PC-3 (cell line): ENCODE data around the gene DIRAS3. TPM values are rescaled to one million over a fixed set of nuclear protein-coding genes. Genes with fewer than 3 reads are reported as not detected.

Experiments used
- ATAC-seq: fragments of 200-7000 bp; cut with Tn5 transposase; 2 replicates; pipeline ENCODE4 v1.9.1; 2020; ENCODE audit warnings: mild to moderate bottlenecking, moderate library complexity
- BruUV-seq: library from RNA; stranded (reverse); fragments of 400-500 nt; replicated peaks from 2 replicates; lab custom pipeline; 2021; lab: Mats Ljungman, UMichigan
- CTCF ChIA-PET: fragments of 300-600 bp; sonication (Branson Sonifier 250); formaldehyde crosslinking; loops from one replicate; lab custom pipeline; 2022; ENCODE audit warnings: antibody characterized with exemption; lab: Charles Lee
- POLR2A ChIA-PET: fragments of 300-600 bp; sonication (Branson Sonifier 250); formaldehyde crosslinking; loops from one replicate; lab custom pipeline; 2022; ENCODE audit warnings: antibody characterized with exemption; ENCODE audit not compliant: unreplicated experiment; lab: Charles Lee
- DNase-seq: peaks from one replicate; pipeline ENCODE4 v3.0.0-alpha.2; 2015
- H2AFZ ChIP-seq: fragments of 300-600 bp; sonication (generic); 2 replicates; pipeline ENCODE4 v1.6.0; 2016; ENCODE audit warnings: antibody characterized with exemption, low read length
- H3F3A ChIP-seq: fragments of 300-600 bp; sonication (generic); one replicate; pipeline ENCODE4 v1.6.0; 2017; ENCODE audit warnings: antibody characterized with exemption, low read length, control low read depth, mild to moderate bottlenecking; ENCODE audit not compliant: unreplicated experiment
- H3K27ac ChIP-seq: fragments of 300-600 bp; sonication (generic); 2 replicates; pipeline ENCODE4 v1.5.1; 2016; ENCODE audit warnings: mild to moderate bottlenecking, low read length
- H3K27me3 ChIP-seq: fragments of 300-600 bp; sonication (generic); 2 replicates; pipeline ENCODE4 v1.6.1; 2016; ENCODE audit warnings: low read length, mixed read lengths
- H3K36me3 ChIP-seq: fragments of 300-600 bp; sonication (generic); 2 replicates; pipeline ENCODE4 v1.6.1; 2016; ENCODE audit warnings: low read depth, mixed run types, low read length, mixed read lengths
- H3K4me1 ChIP-seq: fragments of 300-600 bp; sonication (generic); 2 replicates; pipeline ENCODE4 v1.5.1; 2016; ENCODE audit warnings: low read length; ENCODE audit not compliant: insufficient read depth
- H3K4me2 ChIP-seq: fragments of 300-600 bp; sonication (generic); 2 replicates; pipeline ENCODE4 v1.6.0; 2016; ENCODE audit warnings: low read length
- H3K4me3 ChIP-seq: fragments of 300-600 bp; sonication (generic); 2 replicates; pipeline ENCODE4 v1.5.1; 2016; ENCODE audit warnings: mild to moderate bottlenecking, low read length, mixed read lengths
- H3K79me2 ChIP-seq: fragments of 300-600 bp; sonication (generic); 2 replicates; pipeline ENCODE4 v1.6.1; 2017; ENCODE audit warnings: low read length, mixed read lengths
- H3K9ac ChIP-seq: fragments of 300-600 bp; sonication (generic); 2 replicates; pipeline ENCODE4 v1.6.0; 2016; ENCODE audit warnings: mild to moderate bottlenecking, low read length
- H3K9me2 ChIP-seq: fragments of 300-600 bp; sonication (generic); replicated peaks from 2 replicates; pipeline ENCODE4 v1.6.1; 2016; ENCODE audit warnings: mixed run types, low read length, mixed read lengths
- H3K9me3 ChIP-seq: fragments of 300-600 bp; sonication (generic); 2 replicates; pipeline ENCODE4 v1.6.1; 2016; ENCODE audit warnings: low read length, mixed read lengths
- H4K20me1 ChIP-seq: fragments of 300-600 bp; sonication (generic); 2 replicates; pipeline ENCODE4 v1.6.1; 2016; ENCODE audit warnings: low read length, mixed read lengths
- EZH2 ChIP-seq: fragments of 300-600 bp; sonication (generic); IDR thresholded peaks from one replicate; pipeline ENCODE4 v1.6.1; 2017; ENCODE audit warnings: antibody characterized with exemption, mild to moderate bottlenecking, low read length; ENCODE audit not compliant: unreplicated experiment
- EZH2phosphoT487 ChIP-seq: fragments of 300-600 bp; sonication (generic); IDR thresholded peaks from 2 replicates; pipeline ENCODE4 v1.6.1; 2018; ENCODE audit warnings: mild to moderate bottlenecking, antibody characterized with exemption, low read length, borderline replicate concordance
- intact Hi-C: fragments of 100-400 bp; cut with micrococcal nuclease; formaldehyde crosslinking; loops from 2 replicates; pipeline ENCODE4 v1.9.0; 2023
- total RNA-seq: library from RNA; depleted of rRNA; stranded (reverse); fragments of >200 nt; gene quantifications from 2 replicates; pipeline ENCODE4 v1.2.3, GENCODE V29; 2014; rRNA removed
- TF ChIP-seq, protein P1 (sequence below): fragments of 300-600 bp; sonication (generic); conservative IDR thresholded peaks from 2 replicates; pipeline ENCODE4 v1.5.1; 2017; ENCODE audit warnings: antibody characterized with exemption, low read depth, mild to moderate bottlenecking, low read length

Gene DIRAS3
- total RNA-seq, 1 experiment from 2014 or later: not detected

DNA sequence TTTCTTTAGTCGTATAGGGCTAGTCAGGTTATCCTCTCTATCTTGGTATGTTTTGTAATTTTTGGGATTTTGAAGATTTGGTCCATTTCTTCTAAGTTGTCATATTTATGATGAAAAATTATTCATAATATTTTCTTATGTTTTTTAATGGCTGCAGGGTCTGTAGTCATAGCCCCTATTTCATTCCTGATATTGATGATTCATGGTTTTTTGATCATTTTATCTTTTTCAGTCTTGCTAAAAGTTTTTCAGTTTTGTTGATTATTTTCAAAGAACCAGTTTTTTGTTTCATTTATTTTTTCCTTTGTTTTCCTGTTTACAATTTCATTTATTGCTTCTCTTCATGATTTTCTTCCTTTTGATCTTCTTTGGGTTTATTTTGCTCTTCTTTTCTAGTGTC lies 50.2 kb downstream of the DIRAS3 start:
- H4K20me1 ChIP-seq: no peaks in the 10 kb centered on the region
- no TSS peak for BruUV-seq
- DNase-seq (no peak), ATAC-seq (no peak)
- no peaks in the 10 kb centered on the region for H3F3A ChIP-seq
- H3K4me1 ChIP-seq: no peaks in the 10 kb centered on the region
- H3K9me3 ChIP-seq: no peaks in the 10 kb centered on the region
- no peaks in the 10 kb centered on the region for H3K36me3 ChIP-seq
- H3K4me3 ChIP-seq: no peak overlapping the region
- no peaks in the 10 kb centered on the region for H3K27me3 ChIP-seq
- intact Hi-C loops: no loop called here
- ChIA-PET POLR2A (no interaction called here), CTCF (no interaction called here)
- no peaks in the 10 kb centered on the region for H3K9me2 ChIP-seq
- H3K9ac ChIP-seq: no peak overlapping the region
- no peak overlapping the region for H3K4me2 ChIP-seq
- no peak overlapping the region for H2AFZ ChIP-seq
- H3K27ac ChIP-seq: no peak overlapping the region
- no peaks in the 10 kb centered on the region for H3K79me2 ChIP-seq
- no peak for TF ChIP-seq EZH2phosphoT487
- TF ChIP-seq, protein P1, sequence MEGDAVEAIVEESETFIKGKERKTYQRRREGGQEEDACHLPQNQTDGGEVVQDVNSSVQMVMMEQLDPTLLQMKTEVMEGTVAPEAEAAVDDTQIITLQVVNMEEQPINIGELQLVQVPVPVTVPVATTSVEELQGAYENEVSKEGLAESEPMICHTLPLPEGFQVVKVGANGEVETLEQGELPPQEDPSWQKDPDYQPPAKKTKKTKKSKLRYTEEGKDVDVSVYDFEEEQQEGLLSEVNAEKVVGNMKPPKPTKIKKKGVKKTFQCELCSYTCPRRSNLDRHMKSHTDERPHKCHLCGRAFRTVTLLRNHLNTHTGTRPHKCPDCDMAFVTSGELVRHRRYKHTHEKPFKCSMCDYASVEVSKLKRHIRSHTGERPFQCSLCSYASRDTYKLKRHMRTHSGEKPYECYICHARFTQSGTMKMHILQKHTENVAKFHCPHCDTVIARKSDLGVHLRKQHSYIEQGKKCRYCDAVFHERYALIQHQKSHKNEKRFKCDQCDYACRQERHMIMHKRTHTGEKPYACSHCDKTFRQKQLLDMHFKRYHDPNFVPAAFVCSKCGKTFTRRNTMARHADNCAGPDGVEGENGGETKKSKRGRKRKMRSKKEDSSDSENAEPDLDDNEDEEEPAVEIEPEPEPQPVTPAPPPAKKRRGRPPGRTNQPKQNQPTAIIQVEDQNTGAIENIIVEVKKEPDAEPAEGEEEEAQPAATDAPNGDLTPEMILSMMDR: no peak
- no peak for TF ChIP-seq EZH2

DNA sequence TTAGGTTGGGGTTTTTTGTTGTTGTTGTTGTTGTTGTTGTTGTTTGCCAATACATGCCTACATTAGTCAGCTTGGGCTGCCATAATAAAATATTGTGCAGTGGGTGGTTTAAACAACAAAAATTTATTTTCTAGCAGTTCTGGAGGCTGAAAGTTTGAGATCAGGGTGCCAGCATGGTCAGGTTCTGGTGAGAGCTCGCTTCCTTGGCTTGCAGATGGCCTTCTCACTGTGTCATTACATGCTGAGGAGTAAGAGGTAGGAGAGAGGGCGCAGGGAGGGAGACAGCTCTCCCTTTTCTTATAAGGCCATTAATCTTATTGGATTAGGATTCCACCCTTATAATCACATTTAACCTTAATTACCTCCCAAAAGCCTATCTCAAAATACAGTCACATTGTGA lies 52.7 kb downstream of the DIRAS3 start:
- Histone ChIP-seq H3K4me3 (no peak overlapping the region), H3K9me2 (no peaks in the 10 kb centered on the region), H4K20me1 (no peaks in the 10 kb centered on the region), H3K79me2 (no peaks in the 10 kb centered on the region), H3K4me2 (no peak overlapping the region), H3K36me3 (no peaks in the 10 kb centered on the region), H2AFZ (no peak overlapping the region), H3F3A (no peaks in the 10 kb centered on the region), H3K9ac (no peak overlapping the region), H3K27ac (no peak overlapping the region), H3K27me3 (no peaks in the 10 kb centered on the region), H3K9me3 (no peaks in the 10 kb centered on the region), H3K4me1 (no peaks in the 10 kb centered on the region)
- ChIA-PET POLR2A (no interaction called here), CTCF (no interaction called here)
- no TSS peak for BruUV-seq
- no peak for ATAC-seq
- intact Hi-C loops: no loop called here
- TF ChIP-seq EZH2: no peak
- no peak for TF ChIP-seq EZH2phosphoT487
- TF ChIP-seq, protein P1: no peak
- no peak for DNase-seq

Other genes with a start within 250 kb of the DIRAS3 start
- gene GNG12, start 217.2 kb downstream of the DIRAS3 start, total RNA-seq: 54.1 and 66.1 TPM in 2 replicates
- gene WLS, start 181.9 kb upstream of the DIRAS3 start, total RNA-seq: 15.3 and 19.1 TPM in 2 replicates